Vagina (tissue), 2 donors: ENCODE data around the gene PCP4L1. TPM values are rescaled to one million over a fixed set of nuclear protein-coding genes. Genes with fewer than 3 reads are reported as not detected.

Source experiments
- DNase-seq, 2 donors: peaks; one replicate each; pipeline ENCODE4 v3.0.0-alpha.2; 2017; ENCODE audit errors: extremely low spot score in 2 of 2
- H3K27ac ChIP-seq: fragments of 200-600 bp; sonication (generic); one replicate; pipeline ENCODE4 v1.5.1; 2019
- H3K27me3 ChIP-seq: fragments of 200-600 bp; sonication (generic); one replicate; pipeline ENCODE4 v1.5.1; 2019
- H3K36me3 ChIP-seq, 2 donors: fragments of 200-600 bp; sonication (generic); one replicate each; pipeline ENCODE4 v1.5.1; 2017 to 2019
- H3K4me1 ChIP-seq: fragments of 200-600 bp; sonication (generic); one replicate; pipeline ENCODE4 v1.5.1; 2019
- H3K4me3 ChIP-seq, 2 donors: fragments of 200-600 bp; sonication (generic); 1 replicate in 1 of 2; 2 replicates in 1 of 2; pipeline ENCODE4 v1.5.1; 2016 to 2019
- H3K9me3 ChIP-seq: fragments of 200-600 bp; sonication (generic); one replicate; pipeline ENCODE4 v1.5.1; 2019
- CTCF ChIP-seq, 3 experiments: fragments of 450-650 bp in 2 of 3; fragments of 200-600 bp in 1 of 3; sonication (generic) in 1 of 3; IDR thresholded peaks; one replicate each; pipeline ENCODE4 v1.5.1; 2017 to 2019; ENCODE audit warnings: antibody characterized with exemption in 3 of 3, mild to moderate bottlenecking in 2 of 3, moderate library complexity in 2 of 3
- POLR2A ChIP-seq, 2 donors: fragments of 450-650 bp; IDR thresholded peaks; one replicate each; pipeline ENCODE4 v1.6.1; 2017; ENCODE audit warnings: antibody characterized with exemption in 2 of 2, mild to moderate bottlenecking in 2 of 2, moderate library complexity in 2 of 2
- POLR2AphosphoS5 ChIP-seq, 2 donors: sonication (generic); formaldehyde crosslinking; IDR thresholded peaks; one replicate each; pipeline ENCODE4 v1.9.0; 2017; ENCODE audit warnings: antibody characterized with exemption in 2 of 2, mild to moderate bottlenecking in 2 of 2, low read depth in 1 of 2; ENCODE audit not compliant: insufficient read depth in 1 of 2
- intact Hi-C: fragments of 100-400 bp; cut with DNase I; formaldehyde crosslinking; loops from one replicate; pipeline ENCODE4 v1.15.1; 2023
- total RNA-seq: library from RNA; depleted of rRNA; stranded (reverse); fragments of >200 nt; gene quantifications from one replicate; pipeline ENCODE4 v1.2.3, GENCODE V29; 2016

The PCP4L1 gene
- total RNA-seq, 1 donor from 2014 or later = 3.7 TPM

GRCh38 chr1:161299347-161299746 lies 40.8 kb downstream of the PCP4L1 start:
- no peak for TF ChIP-seq POLR2A (IDR thresholded peaks at IDR 0.05)
- TF ChIP-seq CTCF (IDR thresholded peaks at IDR 0.05) = no peak
- TF ChIP-seq POLR2AphosphoS5 (IDR thresholded peaks at IDR 0.05; ENCODE audit: insufficient read depth in 1 of 2, low read depth in 1 of 2) = no peak
- H3K4me1 ChIP-seq = peaks cover 6% of the 10 kb centered on the region
- no peaks in the 10 kb centered on the region for H3K9me3 ChIP-seq
- H3K4me3 ChIP-seq = no peak overlapping the region
- intact Hi-C loops = no loop called here
- no peaks in the 10 kb centered on the region for H3K36me3 ChIP-seq
- DNase-seq = no peak
- no peak overlapping the region for H3K27ac ChIP-seq
- H3K27me3 ChIP-seq = no peaks in the 10 kb centered on the region

- DNase-seq = no peak
- Histone ChIP-seq H3K27me3 (no peaks in the 10 kb centered on the region), H3K9me3 (no peaks in the 10 kb centered on the region), H3K36me3 (no peaks in the 10 kb centered on the region), H3K27ac (no peak overlapping the region), H3K4me1 (peaks cover 17% of the 10 kb centered on the region), H3K4me3 (no peak overlapping the region)
- intact Hi-C loops = no loop called here
- no peak for TF ChIP-seq POLR2AphosphoS5 (IDR thresholded peaks at IDR 0.05; ENCODE audit: insufficient read depth in 1 of 2, low read depth in 1 of 2)
- no peak for TF ChIP-seq POLR2A (IDR thresholded peaks at IDR 0.05)
- no peak for TF ChIP-seq CTCF (IDR thresholded peaks at IDR 0.05)
Observed at GRCh38 chr1:161300478-161300877, 41.9 kb downstream of the PCP4L1 start.

- H3K4me1 ChIP-seq = peaks cover 20% of the 10 kb centered on the region
- intact Hi-C loops = no loop called here
- H3K4me3 ChIP-seq = peak overlapping the region; percentile 54 to 71
- TF ChIP-seq POLR2AphosphoS5 (IDR thresholded peaks at IDR 0.05; ENCODE audit: insufficient read depth in 1 of 2, low read depth in 1 of 2) (no peak), POLR2A (IDR thresholded peaks at IDR 0.05) (no peak), CTCF (IDR thresholded peaks at IDR 0.05) (no peak)
- no peak for DNase-seq
- H3K9me3 ChIP-seq = no peaks in the 10 kb centered on the region
- H3K36me3 ChIP-seq = no peaks in the 10 kb centered on the region
- peak overlapping the region; percentile 3 for H3K27ac ChIP-seq
- no peaks in the 10 kb centered on the region for H3K27me3 ChIP-seq
Observed at GRCh38 chr1:161304927-161305866, 46.7 kb downstream of the PCP4L1 start.

- H3K9me3 ChIP-seq = no peaks in the 10 kb centered on the region
- peak overlapping the region; percentile 54 to 71 for H3K4me3 ChIP-seq
- intact Hi-C loops = no loop called here
- peaks cover 20% of the 10 kb centered on the region for H3K4me1 ChIP-seq
- TF ChIP-seq POLR2AphosphoS5 (IDR thresholded peaks at IDR 0.05; ENCODE audit: insufficient read depth in 1 of 2, low read depth in 1 of 2) (peak in 1 of 2 donors; percentile 74), POLR2A (IDR thresholded peaks at IDR 0.05) (no peak)
- H3K27me3 ChIP-seq = no peaks in the 10 kb centered on the region
- H3K27ac ChIP-seq = peak overlapping the region; percentile 3
- no peak for DNase-seq
- no peaks in the 10 kb centered on the region for H3K36me3 ChIP-seq
Observed at GRCh38 chr1:161305867-161306519, 47.4 kb downstream of the PCP4L1 start.

- no peaks in the 10 kb centered on the region for H3K36me3 ChIP-seq
- H3K27ac ChIP-seq = no peak overlapping the region
- intact Hi-C loops = no loop called here
- peaks cover 20% of the 10 kb centered on the region for H3K4me1 ChIP-seq
- H3K4me3 ChIP-seq = no peak overlapping the region
- H3K27me3 ChIP-seq = no peaks in the 10 kb centered on the region
- TF ChIP-seq CTCF (IDR thresholded peaks at IDR 0.05) = no peak
- no peak for TF ChIP-seq POLR2AphosphoS5 (IDR thresholded peaks at IDR 0.05; ENCODE audit: insufficient read depth in 1 of 2, low read depth in 1 of 2)
- no peak for TF ChIP-seq POLR2A (IDR thresholded peaks at IDR 0.05)
- no peaks in the 10 kb centered on the region for H3K9me3 ChIP-seq
- DNase-seq = no peak
Observed at GRCh38 chr1:161307230-161307768, 48.8 kb downstream of the PCP4L1 start.
